Activated T-helper 9 cell treated with anti-CD3 and anti-CD28 coated beads, Interleukin-2, amount 50 U/mL, for 16 hours (primary cell): Measurements from ENCODE around the gene TMC7.
"Not testable (repeated sequence)": the region's sequence is repeated elsewhere in the genome, so short reads cannot be mapped to it uniquely, and the experiment has no call there.

Experiments
- DNase-seq: peaks from one replicate; pipeline ENCODE4 v3.0.0-alpha.2; 2020; ENCODE audit warnings: low read depth

TMC7 gene

DNA sequence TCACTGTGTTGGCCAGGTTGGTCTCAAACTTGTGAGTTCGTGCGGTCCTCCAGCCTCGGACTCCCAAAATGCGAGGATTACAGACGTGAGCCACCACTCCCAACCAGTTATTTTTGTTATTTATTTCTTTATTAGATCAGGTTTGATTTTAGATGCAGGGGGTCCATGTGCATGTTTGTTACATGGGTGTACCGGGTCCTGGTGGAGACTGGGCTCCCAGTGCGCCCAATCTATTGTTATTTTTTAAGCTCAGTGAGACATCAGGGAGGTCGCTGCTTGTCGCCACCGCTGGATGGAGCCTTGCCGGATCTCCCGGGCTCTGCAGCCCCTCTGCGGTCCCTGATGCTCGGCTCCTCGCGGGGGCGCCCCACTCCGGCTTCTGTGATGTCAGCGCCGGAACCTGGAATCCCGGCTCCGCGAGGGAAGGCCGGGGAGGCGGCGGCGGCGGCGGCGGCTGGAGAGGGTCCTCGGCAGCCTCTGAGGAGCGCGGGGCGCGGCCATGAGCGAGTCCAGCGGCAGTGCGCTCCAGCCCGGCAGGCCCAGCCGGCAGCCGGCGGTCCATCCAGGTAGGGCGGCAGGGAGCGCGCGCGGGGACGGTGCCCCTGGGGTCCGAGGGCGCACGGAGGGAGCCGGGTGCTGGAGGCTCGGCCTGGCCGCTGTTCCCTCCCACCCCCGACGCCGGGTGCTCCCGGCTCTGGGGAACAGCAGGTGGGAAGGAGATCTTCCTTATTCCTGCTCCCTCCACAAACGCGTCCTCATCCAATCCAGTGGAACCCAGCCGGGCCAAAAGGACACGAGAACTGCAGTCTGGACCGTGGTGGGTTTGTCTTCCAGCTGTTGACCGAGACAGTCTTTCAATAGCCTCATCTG, at the start of gene TMC7:
Gene TMC7 (plus strand): TSS at position 370 of the 870 bp plus-strand sequence. CDS start 130 bp downstream, at position 500.
- no peak for DNase-seq

DNA sequence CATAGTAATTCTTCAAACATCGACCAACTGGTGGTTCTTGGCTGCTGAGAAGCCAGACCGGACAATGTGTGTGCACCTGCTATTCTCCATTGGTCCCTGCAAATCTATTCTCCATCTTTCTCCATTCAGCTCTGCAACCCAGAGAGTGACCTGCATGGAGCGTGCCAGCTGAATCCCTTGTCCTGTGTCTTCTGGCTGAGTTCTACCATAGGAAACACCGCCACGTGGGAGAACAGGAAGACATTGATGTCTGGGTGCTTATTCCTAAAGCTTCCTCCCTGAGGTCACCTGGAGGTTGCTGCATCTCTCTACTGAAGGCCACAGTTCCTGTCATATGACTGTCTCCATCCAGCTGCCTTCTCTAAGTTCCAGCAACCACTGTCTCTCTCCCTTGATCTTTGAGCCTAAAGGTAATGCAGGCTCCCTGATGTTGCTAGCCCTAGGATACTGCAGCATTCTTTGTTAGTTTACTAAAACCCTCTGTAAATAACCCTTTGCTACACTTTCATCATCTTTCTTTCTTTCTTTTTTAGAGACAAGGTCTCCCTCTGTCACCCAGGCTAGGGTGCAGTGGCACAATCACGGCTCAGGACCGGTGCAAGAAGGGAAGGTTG, 46.9 kb upstream of the TMC7 start:
- no peak for DNase-seq

DNA sequence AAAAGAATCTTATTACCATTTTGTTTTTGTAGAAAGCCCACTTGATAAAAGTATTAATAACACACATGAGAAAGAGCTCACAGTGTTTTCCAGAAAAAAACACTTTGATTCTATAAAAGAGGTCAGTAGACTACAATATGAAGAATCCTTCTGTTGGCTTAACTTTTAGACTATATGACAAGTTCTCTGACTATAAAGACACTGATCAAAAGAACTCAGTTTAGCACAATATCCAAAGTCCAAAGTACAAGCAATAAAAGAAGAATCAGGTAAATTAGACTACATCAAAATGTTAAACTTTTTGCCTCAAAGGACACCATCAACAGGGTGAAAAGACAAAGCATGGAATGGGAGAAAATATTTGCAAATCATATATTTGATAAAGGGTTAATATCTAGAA, 46.3 kb upstream of the TMC7 start:
- DNase-seq: no peak

- no peak for DNase-seq
These were observed 44.7 kb upstream of the TMC7 start for GRCh38 chr16:18938986-18939385.

DNA sequence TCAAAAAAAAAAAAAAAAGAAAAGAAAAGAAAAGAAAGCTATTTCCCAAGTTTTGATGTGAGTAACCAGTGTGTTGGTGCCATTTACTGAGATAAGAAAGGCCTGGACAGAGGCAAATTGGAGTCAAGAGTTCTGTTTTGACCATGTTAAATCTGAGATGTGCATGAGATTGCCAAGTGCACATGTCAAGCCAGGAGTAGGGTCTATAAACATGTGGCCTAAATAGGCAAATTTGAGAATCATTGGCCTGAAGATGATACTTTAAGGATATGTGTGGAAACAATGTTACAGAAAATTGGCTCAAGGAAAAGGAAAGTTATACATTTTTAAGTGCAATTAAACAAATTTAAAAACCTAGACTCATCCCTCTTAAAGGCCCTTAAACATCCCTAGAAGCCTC, 42.3 kb upstream of the TMC7 start:
- DNase-seq: no peak

- DNase-seq: no peak
These were observed 41.7 kb upstream of the TMC7 start for GRCh38 chr16:18942061-18942460.

DNA sequence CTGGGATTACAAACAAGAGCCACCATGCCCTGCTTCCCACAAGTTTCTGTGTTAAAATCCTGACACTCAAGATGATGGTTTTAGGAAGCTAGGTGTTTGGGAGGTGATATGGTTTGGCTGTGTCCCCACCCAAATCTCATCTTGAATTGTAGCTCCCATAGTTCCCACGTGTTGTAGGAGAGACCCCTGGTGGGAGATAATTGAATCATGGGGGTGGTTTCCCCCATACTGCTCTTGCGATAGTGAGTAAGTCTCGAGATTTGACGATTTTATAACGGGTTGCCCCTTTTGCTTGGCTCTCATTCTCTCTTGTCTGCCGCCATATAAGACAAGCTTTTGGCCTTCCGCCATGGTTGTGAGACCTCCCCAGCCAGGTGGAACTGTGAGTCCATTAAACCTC, 40.3 kb upstream of the TMC7 start:
- no peak for DNase-seq

- DNase-seq: no peak
These were observed 38.5 kb upstream of the TMC7 start for GRCh38 chr16:18945233-18945632.

GRCh38 chr16:18948372-18949020, 35.2 kb upstream of the TMC7 start:
- DNase-seq: no peak

DNA sequence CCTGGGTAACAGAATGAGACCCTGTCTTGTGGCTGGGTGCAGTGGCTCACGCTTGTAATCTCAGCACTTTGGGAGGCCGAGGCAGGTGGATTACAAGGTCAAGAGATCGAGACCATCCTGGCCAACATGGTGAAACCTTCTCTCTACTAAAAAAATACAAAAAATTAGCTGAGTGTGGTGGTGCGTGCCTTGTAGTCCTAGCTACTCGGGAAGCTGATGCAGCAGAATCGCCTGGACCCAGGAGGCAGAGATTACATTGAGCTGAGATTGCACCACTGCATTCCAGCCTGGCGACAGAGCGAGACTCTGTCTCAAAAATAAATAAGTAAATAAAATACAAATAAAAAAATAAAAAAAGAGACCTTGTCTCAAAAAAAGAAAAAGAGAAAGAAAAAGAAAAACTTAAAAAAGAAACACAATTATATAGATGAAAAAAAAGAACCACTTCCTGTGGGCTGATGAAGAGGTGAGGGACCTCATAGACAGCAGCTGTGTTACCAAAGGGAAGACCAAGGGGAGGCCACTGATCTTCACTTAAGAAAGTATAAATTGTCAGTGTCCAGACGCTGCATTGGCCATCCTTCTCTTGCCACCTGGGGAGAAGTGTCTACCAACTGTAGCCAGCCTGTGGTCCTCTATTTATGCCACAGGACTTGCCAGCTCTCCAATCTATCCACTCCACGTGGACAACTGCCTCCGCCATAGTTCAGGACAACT, 33.1 kb upstream of the TMC7 start:
- no peak for DNase-seq

GRCh38 chr16:18953547-18953946, 30.2 kb upstream of the TMC7 start:
- no peak for DNase-seq

- DNase-seq: not testable (repeated sequence)
These were observed 27.7 kb upstream of the TMC7 start for GRCh38 chr16:18955874-18956580.

- DNase-seq: not testable (repeated sequence)
These were observed 27.0 kb upstream of the TMC7 start for GRCh38 chr16:18956658-18957241.

GRCh38 chr16:18958621-18959029, 25.1 kb upstream of the TMC7 start:
- no peak for DNase-seq

GRCh38 chr16:18959031-18959505, 24.7 kb upstream of the TMC7 start:
- no peak for DNase-seq

GRCh38 chr16:18965555-18965954, 18.2 kb upstream of the TMC7 start:
- no peak for DNase-seq

DNA sequence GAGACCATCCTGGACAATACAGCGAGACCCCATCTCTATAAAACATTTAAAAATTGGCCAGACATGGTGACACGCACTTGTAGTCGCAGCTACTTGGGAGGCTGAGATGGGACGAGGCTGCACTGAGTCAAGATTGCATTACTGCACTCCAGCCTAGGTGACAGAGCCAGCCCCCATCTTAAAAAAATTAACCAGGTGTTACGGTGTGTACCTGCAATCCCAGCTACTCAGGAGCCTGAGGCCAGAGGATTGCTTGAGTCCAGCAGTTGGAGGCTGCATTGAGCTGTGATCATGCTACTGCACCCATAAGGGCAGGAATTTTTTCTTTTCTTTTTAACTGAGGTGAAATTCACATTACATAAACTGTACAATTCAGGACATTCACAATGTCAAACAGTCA, 16.9 kb upstream of the TMC7 start:
- DNase-seq: no peak

DNA sequence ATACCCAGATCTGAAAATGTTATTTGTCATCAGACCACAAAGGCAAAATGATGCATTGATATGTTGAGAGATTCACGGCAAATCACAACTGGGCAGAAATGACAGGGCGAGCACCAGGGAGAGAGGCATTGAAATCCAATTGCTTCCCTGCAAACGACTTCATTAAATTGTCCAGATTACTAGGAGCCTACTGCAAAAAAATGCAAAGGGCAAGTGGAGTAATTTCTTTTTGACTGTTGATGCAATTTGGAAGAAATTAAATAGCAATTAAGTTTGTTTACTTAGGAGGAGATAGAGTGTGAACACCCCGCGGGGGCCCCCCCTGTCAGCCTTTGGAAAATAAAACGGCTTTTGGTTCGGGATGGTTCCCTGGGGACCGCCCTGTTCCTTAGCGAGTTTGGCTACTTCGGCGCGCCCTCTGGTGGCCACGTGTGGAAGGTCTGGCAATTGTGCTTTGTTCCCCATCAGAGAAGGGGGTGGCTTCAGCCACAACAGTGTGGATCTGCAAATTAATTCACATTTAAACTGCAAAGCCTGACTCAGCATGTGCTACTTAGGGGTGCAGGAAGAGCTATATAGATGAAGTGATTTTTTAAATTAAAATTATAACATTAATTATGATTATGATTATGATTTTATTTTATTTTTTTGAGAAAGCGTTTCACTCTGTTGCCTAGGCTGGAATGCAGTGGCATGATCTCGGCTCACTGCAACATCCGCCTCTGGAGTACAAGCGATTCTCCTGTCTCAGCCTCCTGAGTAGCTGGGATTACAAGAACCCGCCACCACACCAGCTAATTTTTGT, 14.5 kb upstream of the TMC7 start:
- DNase-seq: peak; percentile 68

GRCh38 chr16:18969855-18970240, 13.9 kb upstream of the TMC7 start:
- no peak for DNase-seq

- no peak for DNase-seq
These were observed 8.6 kb upstream of the TMC7 start for GRCh38 chr16:18975109-18975508.
